Measurements from ENCODE around the gene KDM4D.

KDM4D gene

DNA sequence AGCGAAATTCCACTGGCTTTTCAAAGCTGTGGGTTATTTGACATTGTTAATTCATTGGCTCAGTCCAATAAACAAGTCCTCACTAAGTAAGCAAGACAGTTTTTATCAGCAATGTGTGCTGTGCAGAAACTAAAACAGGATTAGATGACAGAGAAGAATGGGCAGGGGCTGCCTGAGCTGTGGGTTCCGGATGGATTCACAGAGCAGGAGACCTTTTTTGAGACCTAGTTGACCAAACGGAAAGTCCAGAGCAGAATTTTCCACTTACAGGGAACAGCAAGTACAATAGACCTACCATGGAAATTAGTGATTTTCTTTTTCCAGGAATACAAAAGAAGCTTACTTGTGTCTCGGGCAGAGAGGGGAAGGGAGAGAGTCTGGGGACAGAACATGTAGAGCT, 70.5 kb downstream of the KDM4D start:
- Histone ChIP-seq H3K27me3 (ENCODE audit: control insufficient read depth, insufficient read depth, low read length) (no peaks in the 10 kb centered on the region), H3K4me1 (ENCODE audit: control insufficient read depth, insufficient read depth, low read length) (no peaks in the 10 kb centered on the region), H3K4me3 (ENCODE audit: low read length) (no peak overlapping the region), H3K9ac (ENCODE audit: low read length) (no peak overlapping the region), H3K9me3 (ENCODE audit: control insufficient read depth, low read length) (no peaks in the 10 kb centered on the region), H3K36me3 (ENCODE audit: control insufficient read depth, insufficient read depth, low read length) (no peaks in the 10 kb centered on the region)

DNA sequence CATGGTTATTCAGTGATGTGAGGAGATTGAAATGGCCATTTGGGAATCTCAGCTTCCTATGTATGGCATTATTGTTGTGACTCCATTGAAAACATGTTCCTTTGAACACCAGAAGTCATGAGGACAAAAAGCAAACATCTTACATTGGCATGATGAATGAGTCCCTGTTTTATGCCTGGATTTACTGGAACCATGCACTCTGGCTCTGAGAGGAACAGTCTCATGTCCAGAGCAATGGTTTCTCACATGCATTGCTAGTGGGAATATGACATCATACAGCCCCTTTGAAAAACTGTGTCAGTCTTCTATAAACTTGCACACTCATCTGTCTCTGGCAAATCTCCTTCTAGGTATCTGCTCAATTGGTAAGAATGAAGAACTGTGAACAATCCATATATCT, 72.3 kb downstream of the KDM4D start:
- H3K27me3 ChIP-seq (ENCODE audit: control insufficient read depth, insufficient read depth, low read length) = no peaks in the 10 kb centered on the region

More for the DNA sequence above, 72.3 kb downstream of the KDM4D start:
- H3K9me3 ChIP-seq (ENCODE audit: control insufficient read depth, low read length) = no peaks in the 10 kb centered on the region
- no peaks in the 10 kb centered on the region for H3K4me1 ChIP-seq (ENCODE audit: control insufficient read depth, insufficient read depth, low read length)
- no peak overlapping the region for H3K4me3 ChIP-seq (ENCODE audit: low read length)
- no peaks in the 10 kb centered on the region for H3K36me3 ChIP-seq (ENCODE audit: control insufficient read depth, insufficient read depth, low read length)
- no peak overlapping the region for H3K9ac ChIP-seq (ENCODE audit: low read length)

Measured in mucosa of stomach (tissue), 1 donor.